T-helper 2 cell treated with Interferon-gamma antibody and Interleukin-4, amounts not matched to agents 5 μg/mL and 100 μg/mL, for 36 hours (primary cell): ENCODE results near the gene KLHL40.

Source experiments
- DNase-seq: peaks from one replicate; pipeline ENCODE4 v3.0.0; 2021; ENCODE audit warnings: low spot score
- H3K27ac Mint-ChIP-seq: one replicate; pipeline ENCODE4 v1.8.0; 2021; ENCODE audit warnings: mild to moderate bottlenecking, mixed read lengths
- H3K27me3 Mint-ChIP-seq: one replicate; pipeline ENCODE4 v1.8.0; 2021; ENCODE audit warnings: low read depth, mixed read lengths
- H3K36me3 Mint-ChIP-seq: one replicate; pipeline ENCODE4 v1.8.0; 2021; ENCODE audit warnings: low read depth, mixed read lengths
- H3K4me1 Mint-ChIP-seq: one replicate; pipeline ENCODE4 v1.8.0; 2021; ENCODE audit warnings: low read depth, mixed read lengths
- H3K4me3 Mint-ChIP-seq: one replicate; pipeline ENCODE4 v1.8.0; 2022; ENCODE audit warnings: mild to moderate bottlenecking, moderate library complexity, mixed read lengths
- H3K9me3 Mint-ChIP-seq: one replicate; pipeline ENCODE4 v1.8.0; 2021; ENCODE audit warnings: mixed read lengths

The KLHL40 gene

GRCh38 chr3:42732196-42732828 lies 47.0 kb downstream of the KLHL40 start:
- Mint-ChIP-seq H3K27me3 (peaks cover 6% of the 10 kb centered on the region), H3K9me3 (no peaks in the 10 kb centered on the region), H3K4me3 (no peak overlapping the region), H3K36me3 (no peaks in the 10 kb centered on the region), H3K4me1 (no peaks in the 10 kb centered on the region), H3K27ac (no peak overlapping the region)
- DNase-seq, result no peak

DNA sequence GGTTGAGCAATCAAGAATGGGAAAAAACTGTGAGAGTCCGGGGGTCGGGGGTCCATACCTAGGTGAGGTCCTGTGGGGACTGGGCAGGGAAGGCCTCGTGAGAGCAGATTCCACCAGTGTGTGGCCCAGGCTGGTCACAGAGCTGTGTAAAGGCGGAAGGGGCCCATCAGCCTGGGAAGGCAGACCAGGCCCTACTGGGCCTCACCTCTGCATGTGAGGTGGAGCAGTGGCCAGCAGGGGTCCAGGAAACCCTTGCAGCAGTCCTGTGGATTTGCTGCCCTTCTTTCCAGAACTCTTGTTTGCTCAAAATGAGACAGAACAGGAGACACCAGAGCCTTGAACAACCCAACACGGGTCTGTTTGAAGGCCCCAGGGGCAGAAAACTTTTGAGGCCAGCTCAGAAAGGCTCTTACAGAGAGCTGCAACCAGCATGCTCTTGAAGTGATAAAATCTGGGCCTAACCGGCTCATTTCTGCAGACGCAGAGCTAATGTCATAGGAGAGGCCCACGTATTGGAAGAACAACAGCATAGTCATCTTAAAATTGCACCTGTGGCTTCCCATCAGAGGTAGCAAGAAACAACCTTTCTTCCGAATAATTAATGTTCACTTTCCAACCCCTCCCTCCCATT lies 47.6 kb downstream of the KLHL40 start:
- DNase-seq, result no peak
- H3K4me3 Mint-ChIP-seq, result no peak overlapping the region
- H3K9me3 Mint-ChIP-seq, result no peaks in the 10 kb centered on the region
- no peak overlapping the region for H3K27ac Mint-ChIP-seq
- H3K27me3 Mint-ChIP-seq, result peaks cover 2% of the 10 kb centered on the region
- H3K36me3 Mint-ChIP-seq, result no peaks in the 10 kb centered on the region
- no peaks in the 10 kb centered on the region for H3K4me1 Mint-ChIP-seq

GRCh38 chr3:42733501-42734262 lies 48.3 kb downstream of the KLHL40 start:
- Mint-ChIP-seq H3K27me3 (no peaks in the 10 kb centered on the region), H3K9me3 (no peaks in the 10 kb centered on the region), H3K4me3 (no peak overlapping the region), H3K4me1 (no peaks in the 10 kb centered on the region), H3K36me3 (no peaks in the 10 kb centered on the region), H3K27ac (no peak overlapping the region)
- no peak for DNase-seq

GRCh38 chr3:42734263-42734860 lies 49.0 kb downstream of the KLHL40 start:
- Mint-ChIP-seq H3K4me1 (no peaks in the 10 kb centered on the region), H3K9me3 (no peaks in the 10 kb centered on the region), H3K27me3 (no peaks in the 10 kb centered on the region), H3K4me3 (no peak overlapping the region), H3K36me3 (no peaks in the 10 kb centered on the region), H3K27ac (no peak overlapping the region)
- DNase-seq, result no peak

GRCh38 chr3:42735019-42735418 lies 49.7 kb downstream of the KLHL40 start:
- Mint-ChIP-seq H3K27ac (no peak overlapping the region), H3K9me3 (no peaks in the 10 kb centered on the region), H3K4me1 (no peaks in the 10 kb centered on the region), H3K27me3 (no peaks in the 10 kb centered on the region), H3K36me3 (no peaks in the 10 kb centered on the region), H3K4me3 (no peak overlapping the region)
- no peak for DNase-seq

DNA sequence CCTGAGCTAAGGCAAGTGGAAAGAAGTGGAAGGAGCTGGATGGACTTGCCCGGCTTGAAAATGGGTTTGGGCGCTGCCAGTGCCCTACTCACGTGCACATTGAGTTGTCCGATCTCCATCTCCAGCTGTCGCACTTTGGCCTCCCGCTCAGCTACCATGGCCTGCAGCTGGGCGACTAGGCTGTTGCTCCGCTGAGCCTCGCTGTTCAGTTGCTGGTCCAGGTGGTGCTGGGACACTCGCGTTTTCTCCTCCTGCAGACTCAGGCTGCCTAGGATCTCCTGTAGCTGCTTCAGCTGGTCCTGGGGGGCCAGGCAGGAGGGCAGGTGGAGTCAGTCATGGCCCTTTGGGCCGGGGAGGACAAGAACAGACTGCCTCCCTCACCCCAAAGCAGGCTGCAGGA lies 50.3 kb downstream of the KLHL40 start:
- no peak overlapping the region for H3K27ac Mint-ChIP-seq
- H3K36me3 Mint-ChIP-seq, result no peaks in the 10 kb centered on the region
- DNase-seq, result no peak
- no peaks in the 10 kb centered on the region for H3K4me1 Mint-ChIP-seq
- no peak overlapping the region for H3K4me3 Mint-ChIP-seq
- no peaks in the 10 kb centered on the region for H3K9me3 Mint-ChIP-seq
- no peaks in the 10 kb centered on the region for H3K27me3 Mint-ChIP-seq

- Mint-ChIP-seq H3K9me3 (no peaks in the 10 kb centered on the region), H3K27ac (no peak overlapping the region), H3K36me3 (no peaks in the 10 kb centered on the region), H3K27me3 (no peaks in the 10 kb centered on the region), H3K4me1 (no peaks in the 10 kb centered on the region), H3K4me3 (no peak overlapping the region)
- DNase-seq, result no peak
These were observed 50.7 kb downstream of the KLHL40 start for GRCh38 chr3:42736081-42736480.

GRCh38 chr3:42736531-42736930 lies 51.2 kb downstream of the KLHL40 start:
- no peaks in the 10 kb centered on the region for H3K4me1 Mint-ChIP-seq
- no peak for DNase-seq
- no peaks in the 10 kb centered on the region for H3K36me3 Mint-ChIP-seq
- H3K4me3 Mint-ChIP-seq, result no peak overlapping the region
- no peaks in the 10 kb centered on the region for H3K9me3 Mint-ChIP-seq
- no peaks in the 10 kb centered on the region for H3K27me3 Mint-ChIP-seq
- H3K27ac Mint-ChIP-seq, result no peak overlapping the region

DNA sequence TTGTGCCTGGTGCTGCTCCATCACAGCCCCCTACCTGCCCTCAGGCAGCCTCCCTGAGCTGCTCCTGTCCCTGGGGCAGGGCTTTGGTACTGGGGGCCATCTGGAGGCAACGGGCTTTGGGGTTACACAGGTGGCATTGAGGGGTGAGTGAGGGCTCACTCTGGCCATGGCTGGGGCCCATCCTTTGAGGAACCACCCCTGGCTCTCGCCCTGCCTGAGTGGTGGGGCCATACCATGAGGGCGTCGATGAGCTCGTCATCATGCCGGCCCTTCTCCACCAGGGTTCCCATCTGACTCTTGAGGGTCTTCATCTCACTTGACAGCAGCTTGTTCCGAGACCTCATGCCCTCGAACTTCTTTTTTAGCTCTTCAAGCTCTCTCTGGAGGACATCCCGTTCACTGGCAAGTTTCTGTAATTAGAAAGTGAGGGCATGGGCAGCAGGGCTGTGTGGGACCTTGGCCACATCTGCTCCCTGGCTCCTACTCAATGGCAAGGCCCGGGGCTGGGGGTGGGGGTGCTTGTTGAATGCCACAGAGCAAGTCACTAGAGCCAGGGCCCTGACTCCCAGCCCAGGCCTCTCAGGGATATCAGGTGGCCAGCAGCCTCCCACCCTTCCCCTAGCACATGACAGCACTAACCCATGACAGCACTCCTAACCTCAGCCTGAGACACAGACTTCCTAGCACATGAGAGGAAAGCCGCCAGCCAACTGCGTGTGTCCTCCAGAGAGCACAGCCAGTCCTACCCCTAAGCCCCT lies 54.2 kb downstream of the KLHL40 start:
- no peak for DNase-seq
- Mint-ChIP-seq H3K36me3 (no peaks in the 10 kb centered on the region), H3K9me3 (no peaks in the 10 kb centered on the region), H3K27ac (no peak overlapping the region), H3K27me3 (no peaks in the 10 kb centered on the region), H3K4me1 (peaks cover 4% of the 10 kb centered on the region), H3K4me3 (no peak overlapping the region)

- no peaks in the 10 kb centered on the region for H3K36me3 Mint-ChIP-seq
- no peak for DNase-seq
- H3K4me1 Mint-ChIP-seq, result peaks cover 6% of the 10 kb centered on the region
- H3K9me3 Mint-ChIP-seq, result no peaks in the 10 kb centered on the region
- H3K27me3 Mint-ChIP-seq, result no peaks in the 10 kb centered on the region
- no peak overlapping the region for H3K27ac Mint-ChIP-seq
- H3K4me3 Mint-ChIP-seq, result no peak overlapping the region
These were observed 56.5 kb downstream of the KLHL40 start for GRCh38 chr3:42741796-42742195.
